Urothelium cell line (cell line): ENCODE data around the gene OCA2.

Experiments
- DNase-seq: peaks from one replicate; pipeline ENCODE4 v3.0.0; 2011; ENCODE audit warnings: low spot score, mixed read lengths
- FAIRE-seq: peaks from 2 replicates; lab custom pipeline; 2011; peaks lifted over from hg19 to GRCh38; lab: Jason Lieb, UNC

OCA2 gene

DNA sequence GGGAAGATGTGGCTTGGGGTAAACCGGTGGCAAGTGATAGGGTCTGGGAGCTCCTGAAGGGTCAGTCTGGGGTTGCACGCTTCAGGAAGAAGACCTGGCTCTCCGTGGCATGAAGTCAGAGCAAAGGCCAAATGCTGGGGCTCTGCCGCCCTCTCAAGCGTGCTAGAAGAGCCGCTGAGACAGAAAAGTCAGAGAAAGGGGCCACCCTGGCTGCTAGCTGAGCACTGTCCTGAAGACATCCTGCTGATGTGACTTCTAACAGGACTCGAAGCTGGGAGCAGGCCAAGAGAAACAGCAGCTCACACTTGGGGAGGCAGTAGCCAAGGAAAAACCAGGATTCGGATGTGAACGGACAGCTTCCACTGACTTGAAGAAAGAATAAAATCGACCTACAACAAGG, 270.4 kb downstream of the OCA2 start:
- no peak for FAIRE-seq
- no peak for DNase-seq

DNA sequence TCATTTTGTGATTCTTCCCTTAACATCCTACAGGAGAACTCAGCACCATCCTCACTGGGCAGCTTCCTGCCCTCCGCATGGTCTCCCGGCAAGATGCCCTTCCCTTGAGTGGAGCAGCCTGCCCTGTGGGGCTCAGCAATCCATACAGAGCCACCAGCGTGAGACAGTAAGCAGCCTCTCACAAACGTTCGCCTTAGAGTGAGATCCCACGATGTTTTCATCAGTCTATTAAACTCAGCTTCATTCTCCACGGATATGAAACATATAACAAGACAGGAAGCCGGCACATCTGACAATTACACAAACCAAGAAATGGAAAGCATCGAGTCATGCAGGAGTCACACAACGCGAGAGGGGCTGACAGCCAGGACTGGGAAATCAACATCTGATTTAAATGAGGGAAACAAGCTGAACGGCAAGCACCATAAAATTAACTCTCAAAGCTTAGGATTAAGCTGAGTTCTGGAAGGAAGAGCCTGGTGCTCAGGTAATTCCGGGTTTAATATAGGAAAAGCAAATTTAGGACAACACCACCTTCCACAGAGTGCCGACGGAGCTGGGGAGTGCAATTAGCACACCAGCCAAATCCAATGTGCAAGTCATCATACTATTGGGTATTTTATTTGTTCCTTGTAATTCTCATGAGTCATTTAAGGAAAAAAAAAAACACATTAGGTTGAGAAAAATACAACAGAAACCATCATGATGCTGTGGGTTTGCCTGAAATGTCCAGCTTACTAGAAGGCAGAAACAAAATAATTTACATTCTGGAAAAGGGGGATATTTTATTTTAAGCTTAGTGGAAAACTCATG, 272.0 kb downstream of the OCA2 start:
- FAIRE-seq (no peak), DNase-seq (no peak)

DNA sequence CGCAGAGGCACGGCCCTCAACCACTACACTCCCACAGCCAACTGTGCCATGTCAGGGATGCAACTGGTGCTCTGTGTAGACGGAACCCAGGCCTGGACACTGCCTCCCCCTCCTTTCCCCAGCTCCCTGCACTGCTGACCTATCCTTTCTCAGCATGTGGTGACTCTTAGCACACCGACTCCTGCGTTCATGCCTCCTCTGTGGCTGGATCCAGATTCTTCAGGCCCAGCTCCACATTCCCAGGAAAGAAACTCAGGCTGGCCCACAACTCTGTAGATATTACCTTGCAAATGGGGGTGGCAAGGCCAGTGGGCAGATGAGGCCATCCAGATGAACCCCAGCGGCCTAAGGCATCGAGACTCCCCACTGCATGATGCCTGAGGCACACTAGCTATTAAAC, 272.7 kb downstream of the OCA2 start:
- no peak for FAIRE-seq
- no peak for DNase-seq

DNA sequence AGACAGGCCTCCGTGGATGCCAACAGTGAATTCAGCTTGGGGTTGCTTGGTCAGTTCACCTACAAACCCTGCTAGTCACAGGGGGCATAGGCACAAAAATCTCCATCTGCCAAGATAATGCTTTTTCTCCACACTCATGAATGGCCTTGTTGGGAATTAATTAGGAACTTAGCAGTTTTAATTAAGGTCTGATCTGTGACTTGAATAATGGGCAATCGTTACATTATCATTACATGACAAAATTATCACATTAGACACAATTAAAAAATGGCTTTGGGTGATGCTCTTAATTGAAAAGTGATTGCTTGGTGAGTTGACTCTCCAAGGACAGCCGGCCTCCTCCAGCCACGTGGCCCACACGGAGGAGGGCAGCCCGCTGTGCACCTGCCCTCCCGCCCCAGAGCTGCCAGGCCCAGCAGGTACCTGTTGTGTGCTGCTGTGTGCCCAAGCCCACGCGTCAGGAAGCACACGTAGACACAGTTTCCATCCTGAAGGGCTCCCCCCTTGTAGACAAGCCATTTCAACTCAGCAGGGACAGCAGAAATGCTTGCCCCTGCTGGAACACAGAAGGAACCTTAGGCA, 274.2 kb downstream of the OCA2 start:
- DNase-seq (no peak), FAIRE-seq (no peak)

DNA sequence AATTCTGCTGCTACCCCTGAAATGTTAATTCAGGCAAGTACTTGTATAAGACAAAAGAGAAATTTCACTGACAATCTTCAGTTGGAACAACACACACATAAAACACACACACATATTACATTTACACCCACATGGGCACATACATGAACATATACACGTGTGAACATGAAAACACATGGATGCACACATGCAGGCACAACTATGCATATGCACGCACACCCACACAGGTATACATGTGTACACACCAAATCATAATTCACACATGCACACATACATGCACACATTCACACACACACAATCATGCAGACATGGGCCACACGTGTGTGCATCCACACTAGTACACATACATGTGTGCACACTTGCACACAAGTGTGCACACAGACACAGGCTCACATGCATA, 277.8 kb downstream of the OCA2 start:
- DNase-seq (no peak), FAIRE-seq (peak; percentile 99)

DNA sequence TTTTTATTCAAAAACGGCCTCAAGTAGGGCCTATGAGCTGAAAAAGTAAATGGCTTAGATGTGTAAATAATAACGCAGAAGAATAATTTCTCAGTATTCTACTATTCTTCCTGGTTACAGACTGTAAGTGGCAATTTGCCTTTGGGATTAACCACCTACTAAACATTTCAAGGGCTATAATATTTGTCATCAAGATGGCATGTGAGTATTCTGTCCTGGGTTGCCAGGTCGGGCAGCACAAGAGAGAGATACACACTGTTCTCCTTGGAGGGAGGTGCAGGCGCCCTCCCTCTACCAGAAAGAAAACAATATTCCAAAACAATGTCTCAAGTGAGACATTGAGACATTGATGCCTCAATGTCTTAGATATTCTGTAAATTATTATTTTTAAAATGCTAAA, 278.4 kb downstream of the OCA2 start:
- no peak for DNase-seq
- peak; percentile 52 for FAIRE-seq

DNA sequence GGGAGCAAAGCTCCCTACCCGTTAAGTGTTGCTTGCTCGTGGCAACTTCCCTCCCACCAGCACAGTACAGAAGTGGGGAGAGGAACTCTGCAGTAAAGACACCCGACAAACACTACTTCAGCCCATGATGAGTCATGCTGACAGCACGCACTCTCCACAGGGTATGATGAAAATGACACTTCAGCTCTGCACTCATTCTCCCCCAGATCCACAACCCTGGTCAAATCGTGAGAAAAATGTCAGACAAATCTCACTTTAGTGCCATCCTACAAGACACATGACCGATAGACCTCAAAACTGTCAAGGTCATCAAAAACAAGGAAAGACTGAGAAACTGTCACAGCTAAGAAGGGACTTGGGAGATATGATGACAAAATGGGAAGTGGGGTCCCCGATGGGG, 278.9 kb downstream of the OCA2 start:
- peak; percentile 74 for DNase-seq
- peak; percentile 73 for FAIRE-seq

DNA sequence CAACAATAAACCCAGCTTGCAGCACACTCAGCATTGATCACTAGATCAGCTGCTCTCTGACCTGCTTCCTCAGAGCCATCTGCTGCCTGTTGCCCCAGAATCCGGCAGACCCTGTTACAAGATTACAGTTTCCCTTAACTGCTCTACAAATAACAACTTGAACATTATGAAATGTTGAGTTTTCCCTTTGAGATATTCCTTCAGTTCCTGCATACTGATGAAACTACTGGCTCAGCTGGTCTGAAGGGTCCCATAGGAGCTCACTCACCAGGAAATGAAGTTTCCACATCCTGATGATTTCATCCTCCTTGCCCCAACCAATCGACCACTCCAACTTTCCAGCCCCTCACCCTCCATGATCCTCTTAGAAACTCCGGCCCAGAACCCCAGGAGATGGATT, 281.9 kb downstream of the OCA2 start:
- FAIRE-seq, result no peak

DNA sequence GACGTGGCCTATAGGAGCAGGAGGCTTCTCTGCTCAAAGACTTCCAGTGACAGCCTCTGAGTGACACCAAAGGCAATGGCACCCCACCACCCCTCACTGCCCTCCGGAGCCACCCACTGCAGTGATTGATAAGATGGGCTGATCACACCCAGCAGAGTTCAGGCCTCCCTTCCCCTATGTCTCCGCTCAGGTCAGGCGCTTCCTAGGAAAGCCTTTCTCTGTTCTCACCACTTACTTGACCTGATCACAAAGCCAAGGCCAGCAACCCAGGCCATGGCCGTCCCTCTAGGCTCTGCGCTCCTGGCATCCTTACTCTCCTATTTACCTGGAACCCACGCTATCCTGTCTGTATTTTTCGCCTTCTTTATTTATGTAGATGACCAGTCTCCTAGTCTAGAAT, 282.3 kb downstream of the OCA2 start:
- DNase-seq (no peak), FAIRE-seq (no peak)

More for the DNA sequence above, 281.9 kb downstream of the OCA2 start:
- DNase-seq, result no peak

DNA sequence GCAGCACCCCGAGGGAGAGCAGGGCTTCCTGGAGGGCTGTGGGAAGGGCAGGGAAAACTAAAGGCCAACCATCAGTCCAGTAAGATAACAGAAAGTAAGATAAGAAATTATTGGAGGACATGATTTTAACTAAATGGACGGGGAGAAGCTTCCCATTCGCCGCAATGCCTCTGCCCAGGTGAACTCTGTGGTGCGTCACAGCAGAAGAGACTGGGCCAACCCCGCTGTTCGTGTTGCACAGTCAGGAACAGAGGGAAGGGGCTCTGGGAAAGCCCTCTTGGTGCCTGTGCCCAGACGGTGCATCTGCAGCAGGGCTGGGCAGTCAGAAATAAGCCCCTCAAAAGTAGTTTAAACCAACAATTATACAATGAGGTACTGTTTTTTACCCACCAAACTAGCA, 284.1 kb downstream of the OCA2 start:
- no peak for DNase-seq
- FAIRE-seq, result no peak

DNA sequence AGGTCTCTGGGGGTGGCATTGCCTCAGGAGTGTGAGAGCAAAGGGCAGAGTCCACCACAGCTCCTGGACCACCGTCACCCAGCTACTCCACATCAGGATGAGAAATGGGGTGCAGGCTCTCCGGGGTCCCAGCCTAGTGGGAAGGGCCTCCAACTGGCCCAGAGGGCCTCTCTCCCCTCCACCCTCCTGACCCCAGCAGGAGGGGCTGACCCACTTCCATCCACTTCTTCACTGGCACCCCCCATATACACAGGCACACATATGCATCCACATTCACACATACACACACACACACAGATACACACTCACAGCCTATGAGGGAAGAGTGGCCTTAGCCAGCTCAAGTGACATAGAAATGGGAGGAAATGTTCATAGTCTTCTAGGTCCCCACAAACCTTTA, 286.0 kb downstream of the OCA2 start:
- FAIRE-seq, result no peak

DNA sequence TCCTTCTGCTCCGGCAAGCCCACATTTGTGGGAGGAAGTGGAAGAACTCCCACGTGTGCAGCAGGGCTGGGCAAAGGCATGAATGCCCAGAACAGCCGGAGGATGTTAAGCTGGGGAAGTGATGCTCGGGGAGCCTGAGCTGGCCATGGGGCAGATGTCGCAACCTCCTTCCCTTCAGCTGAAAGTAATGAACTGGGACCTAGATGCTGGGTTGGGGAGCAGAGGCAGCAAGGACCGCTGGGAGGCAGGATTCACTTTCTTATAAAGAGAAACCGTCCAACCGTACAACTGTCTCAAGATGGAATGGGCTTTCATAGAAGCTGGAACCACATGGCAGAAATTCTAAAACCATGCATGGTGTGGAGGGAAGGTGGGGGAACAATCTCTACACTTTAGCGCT, 290.9 kb downstream of the OCA2 start:
- DNase-seq, result no peak
- no peak for FAIRE-seq

More for the DNA sequence above, 286.0 kb downstream of the OCA2 start:
- no peak for DNase-seq

DNA sequence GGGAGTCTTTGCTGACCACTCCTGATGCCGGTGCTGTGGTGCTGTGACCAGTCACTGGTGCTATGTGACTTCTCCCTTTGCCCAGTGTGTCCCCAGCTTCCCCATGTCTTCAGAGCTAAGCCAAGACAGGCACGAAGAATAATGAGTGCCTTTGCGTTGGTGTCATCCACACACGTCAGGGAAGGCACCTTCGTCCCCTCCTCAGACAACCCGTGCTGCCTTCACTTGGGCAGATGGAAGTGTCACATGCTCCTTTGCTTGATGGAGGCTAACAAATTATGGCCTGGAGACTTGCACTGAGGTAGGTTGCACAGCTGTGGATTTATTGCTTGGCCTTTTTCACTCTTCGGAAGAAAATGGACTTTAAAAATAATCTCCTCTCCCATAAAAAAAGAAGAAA, 291.8 kb downstream of the OCA2 start:
- FAIRE-seq, result no peak
- no peak for DNase-seq

DNA sequence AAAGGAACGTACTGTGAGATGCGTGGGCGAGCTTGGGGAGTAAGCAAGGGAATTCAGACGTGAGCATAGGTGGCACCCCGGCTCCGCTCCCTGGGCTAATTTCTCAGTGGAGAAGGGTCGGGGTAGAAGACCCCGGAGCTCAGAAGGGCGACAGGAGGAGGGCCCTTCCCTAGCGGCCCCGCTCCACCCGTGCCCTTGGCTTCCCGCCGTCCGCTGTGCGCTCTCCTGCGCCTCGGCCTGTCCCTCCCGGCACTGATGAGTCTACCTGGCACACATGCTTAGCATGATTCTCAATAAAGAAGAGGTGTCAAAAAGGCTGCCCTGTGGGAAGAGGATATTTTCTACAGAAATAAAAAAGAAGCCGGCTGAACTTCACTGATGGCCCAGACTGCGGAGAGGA, 292.7 kb downstream of the OCA2 start:
- no peak for FAIRE-seq
- no peak for DNase-seq

DNA sequence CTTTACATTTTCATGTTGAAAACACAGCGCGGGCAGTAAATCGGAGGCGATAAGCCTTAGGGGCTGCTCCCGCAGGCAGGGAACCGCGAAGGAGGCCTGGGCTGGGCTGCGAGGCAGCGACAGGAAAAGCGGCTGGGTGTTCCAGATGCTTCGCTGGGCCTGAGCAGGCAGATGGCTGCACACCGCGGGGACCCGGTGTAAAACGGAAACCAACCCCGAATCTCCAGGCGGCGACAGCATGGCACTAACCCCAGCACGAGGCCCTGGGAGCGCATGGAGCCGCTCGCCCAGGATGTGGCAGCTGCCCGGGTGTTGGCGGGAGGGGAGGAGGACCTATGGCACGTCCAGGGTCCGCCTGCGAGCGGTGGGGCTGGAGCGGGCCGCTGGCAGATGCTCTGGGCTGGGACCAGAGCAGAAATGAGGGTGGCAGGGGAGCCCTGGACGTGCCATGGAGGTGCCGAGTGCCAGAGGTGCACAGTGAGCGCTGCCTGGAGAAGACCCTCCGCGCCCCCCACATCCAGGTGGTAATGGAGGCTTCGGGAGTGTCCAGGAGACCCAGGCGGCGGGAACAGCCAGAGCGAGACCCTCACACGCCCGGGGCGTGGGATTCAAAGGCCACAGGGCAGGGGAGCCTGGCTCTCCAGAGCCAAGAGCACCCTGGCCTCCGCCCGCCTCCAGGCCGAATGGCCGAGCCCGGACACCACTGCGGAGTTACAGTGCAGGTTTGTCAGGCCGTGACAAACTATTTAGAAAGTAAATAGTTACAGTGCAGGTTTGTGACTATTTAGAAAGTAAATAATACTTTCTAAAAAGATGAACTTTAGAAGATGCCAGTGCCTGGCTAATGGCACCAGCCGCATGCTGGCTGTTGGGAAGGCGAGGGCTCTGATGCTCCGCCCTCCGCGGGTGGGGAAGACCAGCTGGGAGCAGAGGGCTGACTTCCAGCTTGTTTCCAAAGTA, 293.6 kb downstream of the OCA2 start:
- DNase-seq (no peak), FAIRE-seq (no peak)

DNA sequence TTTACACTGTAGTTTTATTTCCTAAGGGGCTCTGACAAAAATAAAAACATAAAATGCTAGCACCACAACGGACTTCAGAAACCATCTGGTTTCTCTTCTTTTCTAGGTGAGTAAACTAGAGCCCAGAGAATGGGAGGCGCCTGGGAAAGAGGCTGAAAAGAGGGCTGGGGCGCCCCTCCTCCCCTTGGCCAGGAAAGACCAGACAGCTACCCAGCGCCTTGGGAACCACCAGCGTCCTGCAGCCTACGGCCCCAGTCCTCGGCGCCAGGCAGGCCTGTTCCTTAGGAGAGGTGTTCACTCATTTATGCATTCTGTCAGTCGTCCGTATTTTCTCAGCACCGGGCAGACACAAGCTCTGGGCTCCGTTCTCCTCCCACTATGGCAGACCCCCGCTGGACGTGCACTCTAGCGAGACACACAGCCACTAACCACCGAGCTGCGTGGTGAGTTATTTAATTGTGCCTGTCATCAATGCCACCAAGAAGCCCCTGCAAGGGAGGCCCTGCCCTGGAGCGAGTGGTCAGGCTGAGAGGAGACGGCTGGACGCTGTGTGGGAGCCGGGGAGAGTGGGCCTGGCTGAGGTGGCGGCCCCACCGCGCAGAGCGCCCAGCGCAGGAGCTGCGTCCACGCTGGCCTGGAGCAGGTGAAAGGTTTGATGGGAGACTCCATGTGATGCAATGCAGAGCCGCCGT, 294.4 kb downstream of the OCA2 start:
- no peak for DNase-seq
- no peak for FAIRE-seq

DNA sequence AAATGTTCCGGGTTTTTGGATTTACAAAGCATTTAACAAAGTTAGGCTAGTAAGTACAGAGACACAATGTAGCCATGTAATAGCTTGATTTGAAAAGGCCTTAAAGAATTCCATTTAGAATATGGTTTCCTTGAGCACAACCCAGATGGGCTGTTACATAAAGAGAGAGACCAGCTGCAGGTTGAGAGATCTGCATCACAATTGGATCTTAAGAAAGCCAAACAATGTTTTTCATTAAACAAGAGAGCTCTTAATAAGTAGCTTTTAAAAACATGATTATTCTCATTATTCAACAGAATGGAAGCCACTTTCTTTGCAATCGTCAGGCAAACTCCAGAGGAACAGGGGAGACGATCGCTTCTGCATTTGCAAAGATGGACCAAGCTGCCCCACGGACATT, 300.3 kb downstream of the OCA2 start:
- FAIRE-seq, result no peak
- DNase-seq, result no peak

DNA sequence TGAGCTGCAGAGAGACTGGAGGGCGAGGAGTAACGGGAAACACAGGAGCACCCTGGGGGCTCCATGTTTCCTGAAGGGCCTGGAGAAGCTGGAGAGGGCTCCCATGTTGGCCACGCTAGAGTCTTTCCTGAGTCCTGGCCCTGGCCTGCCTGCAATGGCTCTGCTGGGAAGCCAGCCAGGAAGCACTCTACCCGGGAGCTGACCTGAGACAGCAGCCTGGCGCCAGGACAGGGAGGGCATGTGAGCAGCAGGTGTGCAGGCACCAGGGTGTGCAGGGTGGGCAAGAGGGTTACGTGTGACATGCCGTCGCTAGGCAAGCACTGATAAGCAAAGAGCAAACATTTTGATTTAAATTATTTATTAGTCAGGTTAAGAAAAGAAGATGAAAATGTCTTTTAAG, 301.4 kb downstream of the OCA2 start:
- DNase-seq (no peak), FAIRE-seq (no peak)

DNA sequence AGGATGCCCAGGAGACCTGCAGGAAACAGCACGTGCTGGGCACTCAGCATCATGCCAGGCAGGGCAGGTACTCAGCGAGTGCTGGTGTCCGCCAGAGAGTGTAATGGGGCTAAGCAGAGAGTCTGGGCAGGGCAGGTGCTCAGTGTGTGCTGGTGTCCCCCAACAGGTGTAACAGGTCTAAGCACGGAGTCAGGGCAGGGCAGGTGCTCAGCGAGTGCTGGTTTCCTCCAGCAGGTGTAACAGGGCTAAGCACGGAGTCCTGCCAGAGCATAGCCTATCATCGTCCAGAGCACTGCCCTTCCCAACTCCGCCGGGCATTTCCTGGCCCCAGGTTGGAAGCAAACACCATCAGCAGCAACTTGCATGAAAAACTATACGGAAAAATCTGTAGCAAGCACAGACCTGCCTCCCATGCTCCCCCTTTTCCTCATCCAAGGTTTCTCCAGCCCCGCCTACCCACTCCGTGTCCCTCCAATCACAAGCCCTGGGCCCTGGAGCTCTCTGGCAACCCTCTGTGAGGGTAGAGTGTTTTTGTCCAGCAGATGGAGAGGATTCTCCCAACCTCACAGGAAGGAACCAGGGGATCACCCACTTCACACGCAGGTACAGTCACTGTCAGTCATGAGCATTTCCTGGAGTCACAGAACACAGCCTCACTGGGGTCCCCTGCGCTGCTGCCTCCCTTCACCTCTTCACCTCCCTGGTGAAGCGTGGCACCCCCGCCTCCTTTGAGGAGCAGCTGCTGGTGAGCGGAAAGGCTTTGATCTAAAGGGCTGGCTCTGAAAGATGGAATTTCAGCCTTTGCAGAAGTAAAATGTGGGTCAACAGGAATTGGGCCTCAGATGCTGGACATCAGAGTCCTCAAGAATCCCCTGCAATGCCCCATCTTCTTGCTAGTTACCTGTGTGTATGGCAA, 302.5 kb downstream of the OCA2 start:
- no peak for DNase-seq
- no peak for FAIRE-seq

DNA sequence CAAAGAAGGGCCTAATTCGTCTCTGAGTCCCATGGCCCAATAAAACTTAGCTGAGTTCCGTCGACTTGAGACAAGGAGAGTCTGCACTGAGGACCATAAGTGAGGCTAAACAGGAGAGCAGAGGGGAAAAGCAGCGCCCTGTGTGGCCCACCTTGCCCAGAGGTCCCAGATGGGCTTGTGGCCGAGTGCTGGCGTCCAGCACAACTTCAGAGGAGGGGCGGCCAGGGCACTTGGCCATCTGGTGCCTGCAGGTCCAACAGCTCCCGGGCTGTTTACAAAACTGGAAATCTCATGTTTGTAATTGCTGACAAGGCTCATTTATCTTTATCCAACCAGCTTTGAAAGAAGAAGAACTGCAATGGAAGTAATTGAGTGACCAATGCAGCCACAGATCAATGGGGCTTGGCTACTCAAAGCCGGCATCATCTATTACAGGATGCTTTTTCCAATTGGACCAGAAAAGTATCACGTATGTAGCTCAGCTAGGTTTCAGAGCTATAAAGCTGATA, 306.3 kb downstream of the OCA2 start:
- no peak for FAIRE-seq

More for the DNA sequence above, 306.3 kb downstream of the OCA2 start:
- DNase-seq, result no peak
